HG02623 (cell line): ENCODE data around the gene LTC4S.
A peak's percentile ranks its signal among the peaks of the same experiment; 100 is the strongest.

Source experiments
- ATAC-seq: cut with Tn5 transposase; IDR thresholded peaks from one replicate; pipeline ENCODE4 v1.9.1; 2021; ENCODE audit warnings: moderate library complexity; ENCODE audit not compliant: unreplicated experiment

The LTC4S gene

GRCh38 chr5:179805529-179806249 lies 11.9 kb downstream of the LTC4S start:
- ATAC-seq, result peak; percentile 9

- peak; percentile 70 for ATAC-seq
These were observed 12.7 kb downstream of the LTC4S start, which contains the start of gene MGAT4B for GRCh38 chr5:179806250-179807048. MGAT4B (minus strand) TSS chr5:179806866; CDS start chr5:179806583, 283 bp downstream.

GRCh38 chr5:179812135-179812825 lies 18.5 kb downstream of the LTC4S start:
- ATAC-seq, result no peak

- ATAC-seq, result no peak
These were observed 19.3 kb downstream of the LTC4S start for GRCh38 chr5:179812997-179813607.

GRCh38 chr5:179814090-179814489 lies 20.3 kb downstream of the LTC4S start:
- ATAC-seq, result no peak

GRCh38 chr5:179815491-179816249 lies 21.9 kb downstream of the LTC4S start:
- ATAC-seq, result no peak

GRCh38 chr5:179816401-179816795 lies 22.6 kb downstream of the LTC4S start:
- no peak for ATAC-seq

- no peak for ATAC-seq
These were observed 23.1 kb downstream of the LTC4S start for GRCh38 chr5:179816796-179817469.

- ATAC-seq, result no peak
These were observed 23.7 kb downstream of the LTC4S start for GRCh38 chr5:179817470-179817840.

GRCh38 chr5:179817890-179818745 lies 24.3 kb downstream of the LTC4S start:
- ATAC-seq, result no peak

- peak; percentile 62 for ATAC-seq
These were observed 25.0 kb downstream of the LTC4S start for GRCh38 chr5:179818746-179819295.

- ATAC-seq, result no peak
These were observed 25.7 kb downstream of the LTC4S start for GRCh38 chr5:179819296-179820126.

- ATAC-seq, result no peak
These were observed 26.3 kb downstream of the LTC4S start for GRCh38 chr5:179820127-179820482.

- ATAC-seq, result peak; percentile 30
These were observed 26.9 kb downstream of the LTC4S start, which contains the start of gene SQSTM1 for GRCh38 chr5:179820483-179821297. SQSTM1 (plus strand) TSS chr5:179820905; CDS start chr5:179820937, 32 bp downstream.

GRCh38 chr5:179821298-179822058 lies 27.7 kb downstream of the LTC4S start:
- ATAC-seq, result peak; percentile 44

GRCh38 chr5:179822059-179822432 lies 28.3 kb downstream of the LTC4S start:
- ATAC-seq, result no peak
